ENCODE data around the gene LRP1B.

- TF ChIP-seq, protein P1, sequence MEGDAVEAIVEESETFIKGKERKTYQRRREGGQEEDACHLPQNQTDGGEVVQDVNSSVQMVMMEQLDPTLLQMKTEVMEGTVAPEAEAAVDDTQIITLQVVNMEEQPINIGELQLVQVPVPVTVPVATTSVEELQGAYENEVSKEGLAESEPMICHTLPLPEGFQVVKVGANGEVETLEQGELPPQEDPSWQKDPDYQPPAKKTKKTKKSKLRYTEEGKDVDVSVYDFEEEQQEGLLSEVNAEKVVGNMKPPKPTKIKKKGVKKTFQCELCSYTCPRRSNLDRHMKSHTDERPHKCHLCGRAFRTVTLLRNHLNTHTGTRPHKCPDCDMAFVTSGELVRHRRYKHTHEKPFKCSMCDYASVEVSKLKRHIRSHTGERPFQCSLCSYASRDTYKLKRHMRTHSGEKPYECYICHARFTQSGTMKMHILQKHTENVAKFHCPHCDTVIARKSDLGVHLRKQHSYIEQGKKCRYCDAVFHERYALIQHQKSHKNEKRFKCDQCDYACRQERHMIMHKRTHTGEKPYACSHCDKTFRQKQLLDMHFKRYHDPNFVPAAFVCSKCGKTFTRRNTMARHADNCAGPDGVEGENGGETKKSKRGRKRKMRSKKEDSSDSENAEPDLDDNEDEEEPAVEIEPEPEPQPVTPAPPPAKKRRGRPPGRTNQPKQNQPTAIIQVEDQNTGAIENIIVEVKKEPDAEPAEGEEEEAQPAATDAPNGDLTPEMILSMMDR (conservative IDR thresholded peaks at IDR 0.05 in 1 of 2, IDR thresholded peaks at IDR 0.05 in 1 of 2; ENCODE audit: low read depth in 1 of 2, low read length in 2 of 2) = no peak
- no peak for TF ChIP-seq EZH2 (IDR thresholded peaks at IDR 0.05; ENCODE audit: low read length, missing control alignments)
These were observed 48.9 kb upstream of the LRP1B start for GRCh38 chr2:142179686-142180085.

Data from fibroblast of lung (primary cell).